A549 treated with CORT108297 at 1 μM for 4 hours (cell line): ENCODE results near the gene UBE2C. TPM values are rescaled to one million over a fixed set of nuclear protein-coding genes. Genes with fewer than 3 reads are reported as not detected.

Experiments used
- total RNA-seq: library from RNA; stranded (reverse); fragments of 200-300 nt; extraction: Qiagen RNA extraction; gene quantifications from 5 replicates; pipeline ENCODE4 v1.2.3, GENCODE V29; 2022

UBE2C gene
- 232 to 256 TPM (median 248 TPM) in 5 replicates for total RNA-seq

DNA sequence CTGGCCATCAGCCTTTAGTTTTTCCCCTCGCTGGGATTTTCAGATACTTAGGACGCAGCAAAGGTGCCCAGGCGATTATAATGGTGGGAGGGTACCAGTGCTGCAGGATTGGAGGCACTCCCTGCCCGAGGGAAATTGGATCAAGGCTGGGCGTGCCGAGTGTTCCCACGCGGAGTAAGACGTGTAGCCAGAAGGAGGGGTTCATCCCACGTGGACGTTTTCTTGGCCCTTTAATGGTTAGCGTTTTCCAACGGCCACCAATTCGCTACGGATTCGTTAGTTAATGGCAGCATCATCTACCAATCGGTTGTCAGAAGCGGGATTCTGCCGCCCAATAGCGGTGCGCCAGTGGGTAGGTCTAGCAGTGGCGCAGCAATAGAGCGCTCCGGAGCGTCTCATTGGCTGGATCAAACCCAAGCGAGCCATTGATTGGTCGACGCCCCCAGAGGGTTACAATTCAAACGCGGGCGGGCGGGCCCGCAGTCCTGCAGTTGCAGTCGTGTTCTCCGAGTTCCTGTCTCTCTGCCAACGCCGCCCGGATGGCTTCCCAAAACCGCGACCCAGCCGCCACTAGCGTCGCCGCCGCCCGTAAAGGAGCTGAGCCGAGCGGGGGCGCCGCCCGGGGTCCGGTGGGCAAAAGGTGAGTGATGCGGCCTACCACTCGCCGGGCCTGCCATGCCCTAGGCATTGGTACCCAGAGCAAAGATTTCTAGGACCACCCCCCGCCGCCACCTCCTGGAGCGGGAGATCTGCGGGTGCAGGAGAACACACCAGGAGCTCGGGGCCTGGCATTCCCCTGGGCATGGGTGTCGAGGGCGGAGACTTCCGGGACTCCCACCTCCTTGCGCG is at the start of gene UBE2C:
Gene UBE2C, plus strand, starts transcription at position 488 of the 849 bp plus-strand sequence. Its CDS starts 52 bp downstream, at position 540.

DNA sequence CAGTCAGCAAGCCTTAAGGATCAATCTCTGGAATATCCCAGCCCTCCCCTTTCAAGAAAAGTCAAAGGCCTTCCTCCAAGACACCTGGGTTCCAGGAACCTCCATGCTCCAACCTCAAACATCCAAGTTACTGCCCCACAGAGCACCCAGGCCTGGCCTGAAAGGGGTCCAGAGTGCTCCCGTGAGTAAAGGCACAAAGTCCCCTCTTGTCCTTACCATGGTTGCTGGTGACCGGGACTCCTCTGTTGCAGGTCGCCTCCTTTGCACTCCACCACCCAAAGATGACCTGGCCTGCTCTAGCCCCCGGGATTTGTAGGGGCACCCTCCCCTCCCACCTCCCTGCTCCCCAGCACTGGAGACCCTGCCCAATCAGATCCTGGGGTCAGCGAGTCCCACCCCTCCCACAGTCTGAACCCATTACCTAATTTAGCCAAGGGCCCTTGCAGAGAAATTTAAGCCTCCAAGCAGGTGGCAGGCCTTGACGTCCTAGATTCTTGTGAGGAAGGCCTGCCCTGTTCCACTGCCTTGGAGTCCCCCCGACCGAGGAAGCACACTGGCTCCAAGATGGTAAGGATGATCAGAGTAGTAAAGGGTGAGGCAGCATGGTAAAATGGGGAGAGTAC is 14.7 kb downstream of the UBE2C start, which contains the start of gene TNNC2:
Gene TNNC2, minus strand, starts transcription at position 283 of the 623 bp plus-strand sequence. Its CDS starts 64 bp downstream, at position 219.

DNA sequence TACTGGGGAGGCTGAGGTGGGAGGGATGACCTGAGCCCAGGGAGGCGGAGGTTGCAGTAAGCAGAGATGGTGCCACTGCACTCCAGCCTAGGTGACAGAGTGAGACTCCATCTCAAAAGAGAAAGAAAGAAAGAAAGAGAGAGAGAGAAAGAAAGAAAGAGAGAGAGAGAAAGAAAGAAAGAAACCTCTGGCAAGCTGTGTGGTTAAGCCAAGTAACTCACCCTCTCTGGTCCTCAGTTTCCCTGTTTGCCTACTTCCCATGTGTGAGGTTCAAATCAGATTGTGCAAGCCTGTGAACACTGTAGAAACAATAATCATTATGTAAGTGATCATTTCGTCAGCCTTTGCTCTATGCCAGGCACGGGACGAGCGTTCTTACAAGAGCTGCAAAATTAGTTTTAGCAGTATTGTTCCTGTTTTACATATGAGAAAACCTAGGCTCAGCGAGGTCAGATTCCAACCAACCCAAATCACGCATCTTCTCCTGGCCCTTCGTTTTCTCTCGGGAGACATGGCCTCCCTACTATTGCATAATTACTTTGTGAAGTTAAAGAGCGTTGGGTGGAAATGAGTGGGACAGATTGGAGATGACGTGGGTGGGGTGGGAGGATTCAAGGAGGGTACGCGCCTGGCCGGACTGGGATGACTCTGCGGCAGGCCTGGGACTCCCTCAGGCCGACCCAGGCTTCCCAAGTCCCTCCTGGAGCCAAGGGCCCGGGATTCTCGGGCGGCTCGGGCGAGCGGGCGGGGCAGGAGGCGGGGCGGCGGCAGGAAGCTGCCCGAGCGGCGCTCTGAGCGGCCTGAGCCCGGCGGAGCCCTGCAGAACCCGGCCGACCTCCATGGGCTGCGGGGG is 20.8 kb downstream of the UBE2C start, which contains the start of gene SNX21:
Gene SNX21, plus strand, starts transcription at position 770 of the 853 bp plus-strand sequence. CDS start 121 bp downstream, outside the sequence.

DNA sequence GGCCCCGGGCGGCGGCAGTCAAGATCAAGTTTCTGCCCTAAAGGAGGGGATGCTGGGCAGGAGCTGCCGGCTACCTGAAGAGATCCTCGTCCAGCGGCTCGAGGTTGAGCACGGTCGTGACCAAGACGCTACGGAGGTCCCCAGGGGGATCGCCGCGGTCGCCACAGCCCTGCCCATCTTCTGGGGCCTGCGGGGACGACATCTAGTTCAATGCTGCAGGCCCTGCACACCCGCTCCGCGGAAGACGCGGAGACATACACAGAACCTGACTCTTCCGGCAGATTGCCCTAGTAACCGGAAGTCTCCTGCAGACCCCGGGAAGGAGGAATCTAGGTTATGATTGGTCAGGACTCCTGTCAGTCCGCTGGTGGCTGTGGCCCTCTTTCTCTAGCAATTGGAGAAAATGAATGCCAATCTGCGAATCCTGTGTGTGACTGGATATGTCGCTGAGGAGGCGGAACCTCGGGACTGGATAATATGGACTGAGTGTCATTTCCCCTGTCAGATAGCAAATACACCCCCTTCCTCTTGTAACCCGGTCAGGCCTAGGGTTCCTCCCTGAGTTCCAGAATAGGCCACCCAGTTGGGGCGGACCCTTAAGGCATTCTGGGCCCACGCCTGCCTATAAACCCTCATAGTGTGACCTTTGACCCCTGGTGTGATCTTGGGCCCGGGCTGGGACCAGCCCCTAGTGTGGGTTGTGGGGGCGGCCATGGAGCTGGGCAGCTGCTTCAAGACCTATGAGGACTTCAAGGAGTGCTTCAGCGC is 44.9 kb downstream of the UBE2C start, which contains the start of the genes ACOT8 and ZSWIM3:
Gene ACOT8, minus strand, starts transcription at position 279 of the 768 bp plus-strand sequence. Its CDS starts 77 bp downstream, at position 202.
Gene ZSWIM3, plus strand, starts transcription at position 501 of the 768 bp plus-strand sequence. Its CDS starts 212 bp downstream, at position 713.

Other genes starting within 250 kb of the UBE2C start
- not detected in 5 replicates for gene WFDC8, start 233.4 kb upstream of the UBE2C start, total RNA-seq
- gene WFDC10A, start 182.9 kb upstream of the UBE2C start, total RNA-seq, result not detected in 5 replicates
- gene WFDC9, start 181.4 kb upstream of the UBE2C start, total RNA-seq, result not detected in 5 replicates
- gene WFDC11, start 142.4 kb upstream of the UBE2C start, total RNA-seq, result not detected in 5 replicates
- not detected in 5 replicates for gene WFDC13, start 110.6 kb upstream of the UBE2C start, total RNA-seq
- not detected in 5 replicates for gene WFDC10B, start 107.6 kb upstream of the UBE2C start, total RNA-seq
- gene SPINT4, start 90.3 kb upstream of the UBE2C start, total RNA-seq, result not detected in 5 replicates
- gene WFDC3, start 20.8 kb upstream of the UBE2C start, total RNA-seq, result 0.18 to 0.50 TPM in 2 of 5 replicates, not detected in the others
- 30.7 to 37.1 TPM (median 36.3 TPM) in 5 replicates for gene DNTTIP1, start 20.7 kb upstream of the UBE2C start, total RNA-seq
- gene TNNC2, start 14.7 kb downstream of the UBE2C start, total RNA-seq, result 0.13 to 0.35 TPM (median 0.24 TPM) in 3 of 5 replicates, not detected in the others
- gene SNX21, start 21.2 kb downstream of the UBE2C start, total RNA-seq, result 8.6 to 11.7 TPM (median 11.0 TPM) in 5 replicates
- 13.9 to 22.6 TPM (median 20.1 TPM) in 5 replicates for gene ACOT8, start 44.7 kb downstream of the UBE2C start, total RNA-seq
- 1.4 to 2.1 TPM (median 1.4 TPM) in 5 replicates for gene ZSWIM3, start 45.0 kb downstream of the UBE2C start, total RNA-seq
- 5.1 to 6.7 TPM (median 6.0 TPM) in 5 replicates for gene ZSWIM1, start 68.6 kb downstream of the UBE2C start, total RNA-seq
- 0.25 to 0.92 TPM (median 0.39 TPM) in 5 replicates for gene SPATA25, start 75.0 kb downstream of the UBE2C start, total RNA-seq
- gene NEURL2, start 78.6 kb downstream of the UBE2C start, total RNA-seq, result 0.82 to 1.8 TPM (median 1.5 TPM) in 5 replicates
- 103 to 131 TPM (median 124 TPM) in 5 replicates for gene CTSA, start 78.7 kb downstream of the UBE2C start, total RNA-seq
- 1.3 to 1.9 TPM (median 1.8 TPM) in 5 replicates for gene PLTP, start 99.5 kb downstream of the UBE2C start, total RNA-seq
- 26.5 to 39.4 TPM (median 34.3 TPM) in 5 replicates for gene PCIF1, start 122.0 kb downstream of the UBE2C start, total RNA-seq
- 7.0 to 10.4 TPM (median 9.8 TPM) in 5 replicates for gene ZNF335, start 159.6 kb downstream of the UBE2C start, total RNA-seq
- gene MMP9, start 196.3 kb downstream of the UBE2C start, total RNA-seq, result 0.47 to 0.62 TPM (median 0.61 TPM) in 5 replicates
- 11.6 to 17.1 TPM (median 15.1 TPM) in 5 replicates for gene SLC12A5, start 216.6 kb downstream of the UBE2C start, total RNA-seq